ENCODE data around the gene MAP2K7.

Gene MAP2K7

DNA sequence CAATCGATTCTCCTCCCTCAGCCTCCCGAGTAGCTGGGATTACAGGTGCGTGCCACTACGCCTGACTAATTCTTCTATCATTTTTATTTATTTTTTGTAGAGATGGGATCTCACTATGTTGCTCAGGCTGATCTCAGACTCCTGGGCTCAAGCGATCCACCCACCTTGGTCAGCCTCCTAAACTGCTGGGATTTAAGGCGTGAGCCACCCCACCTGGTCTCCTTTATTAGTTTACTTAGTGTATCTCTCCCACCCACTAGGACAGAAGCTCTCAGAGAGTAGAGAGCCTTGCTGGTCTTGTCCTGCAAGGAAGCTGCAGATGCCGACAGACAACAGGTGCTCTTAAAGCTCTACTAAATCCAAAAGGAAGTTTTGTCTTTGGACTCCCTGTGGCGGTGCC lies 17.9 kb upstream of the MAP2K7 start:
- DNase-seq = no peak

DNA sequence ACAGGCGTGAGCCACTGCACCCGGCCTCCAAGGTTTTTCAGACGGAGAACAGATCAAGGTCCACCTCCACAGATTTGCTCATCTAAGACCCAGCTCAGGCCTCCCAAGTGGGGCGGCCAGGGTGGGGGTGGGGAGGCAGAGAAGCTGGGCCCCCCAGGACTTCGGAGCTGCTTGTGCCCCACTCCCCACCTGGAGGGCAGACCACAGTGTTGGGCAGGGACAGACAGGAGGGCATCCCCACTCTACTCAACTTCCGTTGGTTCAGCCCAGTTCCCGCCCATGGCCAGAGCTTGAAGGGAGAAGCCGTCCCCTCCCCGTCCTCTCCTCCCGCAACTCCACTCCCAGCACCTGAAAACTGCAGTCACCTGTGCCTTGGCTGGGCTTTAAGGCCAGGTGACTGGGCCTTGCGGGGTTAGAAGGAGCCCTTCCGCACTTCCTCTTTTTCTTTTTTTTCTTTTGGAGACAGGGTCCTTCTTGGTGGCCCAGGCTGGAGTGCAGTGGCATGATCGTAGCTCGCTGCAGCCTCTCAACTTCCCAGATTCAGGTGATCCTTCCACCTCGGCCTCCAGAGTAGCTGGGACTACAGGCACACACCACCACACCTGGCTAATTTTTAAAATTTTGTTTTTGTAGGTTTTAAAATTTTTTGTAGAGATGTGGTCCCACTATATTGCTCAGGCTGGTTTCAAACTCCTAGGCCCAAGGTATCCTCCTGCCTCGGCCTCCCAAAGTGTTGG lies 16.1 kb upstream of the MAP2K7 start:
- no peak for DNase-seq

DNA sequence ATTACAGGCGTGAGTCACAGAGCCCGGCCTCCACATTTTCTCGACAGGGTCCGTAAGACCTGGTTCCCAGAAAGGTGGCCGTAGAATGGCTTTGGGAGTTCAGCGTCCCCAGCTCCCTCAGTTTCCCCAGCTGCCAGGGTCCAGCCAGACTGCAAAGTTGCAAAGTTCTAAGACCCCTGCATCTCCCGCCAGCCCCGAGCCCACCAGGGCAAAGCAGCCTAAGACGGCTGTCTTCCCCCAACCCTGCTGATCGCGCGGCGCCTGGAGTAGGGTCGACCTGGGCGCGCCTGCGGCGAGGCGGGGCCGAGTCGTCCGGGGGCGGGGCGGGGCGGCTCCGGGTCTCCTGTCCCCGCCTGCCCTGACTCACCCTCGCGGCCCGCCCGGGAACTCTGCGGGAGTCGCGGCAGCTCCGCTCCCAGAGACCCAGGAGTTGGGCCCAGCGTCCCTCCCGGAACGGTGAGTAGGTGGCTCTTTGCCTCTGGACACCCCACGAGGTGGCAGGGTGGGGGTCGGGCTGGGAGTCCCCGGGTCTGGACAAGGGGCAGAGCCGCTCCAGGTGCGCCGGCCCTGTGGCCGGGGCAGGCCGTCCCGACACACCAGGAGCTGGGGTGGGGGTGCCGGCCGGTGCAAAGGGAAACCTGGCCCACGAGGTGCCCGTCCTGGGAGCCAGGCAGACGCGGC lies 15.4 kb upstream of the MAP2K7 start, which contains the start of gene LRRC8E:
Gene LRRC8E (plus strand): TSS at position 366 of the 681 bp plus-strand sequence. CDS start 7,094 bp downstream, outside the sequence.
- DNase-seq = peak; percentile 85

DNA sequence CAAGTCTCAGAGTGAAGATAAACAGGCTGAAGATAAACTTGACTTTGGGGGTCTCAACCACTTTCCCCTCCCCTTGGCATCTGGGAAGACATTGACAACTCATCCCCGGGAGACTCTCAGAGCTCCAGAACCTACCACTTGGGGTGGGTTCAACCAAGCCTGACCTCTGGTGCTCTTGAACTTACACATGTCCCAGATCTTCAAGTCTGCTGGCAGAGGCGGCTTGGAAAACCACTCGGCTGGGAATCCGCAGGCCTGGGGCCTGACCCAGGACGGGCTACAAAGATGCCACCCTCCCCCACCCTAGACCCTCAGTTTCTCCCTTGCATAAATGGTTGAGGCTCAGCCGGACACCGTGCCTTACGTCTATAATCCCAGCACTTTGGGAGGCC lies 14.9 kb upstream of the MAP2K7 start:
- DNase-seq = no peak

DNA sequence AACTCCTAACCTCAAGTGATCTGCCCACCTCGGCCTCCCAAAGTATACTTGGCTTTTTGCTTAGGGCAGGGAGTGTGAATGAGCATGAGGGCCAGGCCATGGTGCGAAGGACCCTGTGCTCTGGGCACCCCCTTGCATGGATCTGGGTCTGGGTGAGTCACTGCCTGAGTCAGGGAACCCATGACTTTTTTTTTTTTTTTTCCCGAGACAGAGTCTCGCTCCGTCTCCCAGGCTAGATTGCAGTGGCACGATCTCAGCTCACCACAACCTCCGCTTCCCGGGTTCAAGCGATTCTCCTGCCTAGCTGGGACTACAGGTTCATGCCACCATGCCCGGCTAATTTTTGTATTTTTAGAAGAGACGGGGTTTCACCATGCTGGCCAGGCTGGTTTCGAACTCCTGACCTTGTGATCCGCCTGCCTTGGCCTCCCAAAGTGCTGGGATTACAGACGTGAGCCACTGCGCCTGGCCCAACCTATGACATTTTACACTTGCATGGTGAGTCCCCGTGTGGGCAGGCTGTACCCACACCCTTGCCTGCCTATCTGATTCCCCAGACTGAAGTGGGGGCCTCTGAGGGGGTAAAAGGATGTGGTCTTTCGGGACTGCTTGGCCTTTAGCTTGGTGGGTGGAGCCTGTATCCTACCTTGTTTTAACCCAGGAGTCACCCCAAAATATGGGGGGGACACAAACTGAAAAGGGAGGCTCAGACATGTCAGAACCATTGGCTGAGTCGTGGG lies 10.1 kb upstream of the MAP2K7 start:
- DNase-seq = peak; percentile 50

DNA sequence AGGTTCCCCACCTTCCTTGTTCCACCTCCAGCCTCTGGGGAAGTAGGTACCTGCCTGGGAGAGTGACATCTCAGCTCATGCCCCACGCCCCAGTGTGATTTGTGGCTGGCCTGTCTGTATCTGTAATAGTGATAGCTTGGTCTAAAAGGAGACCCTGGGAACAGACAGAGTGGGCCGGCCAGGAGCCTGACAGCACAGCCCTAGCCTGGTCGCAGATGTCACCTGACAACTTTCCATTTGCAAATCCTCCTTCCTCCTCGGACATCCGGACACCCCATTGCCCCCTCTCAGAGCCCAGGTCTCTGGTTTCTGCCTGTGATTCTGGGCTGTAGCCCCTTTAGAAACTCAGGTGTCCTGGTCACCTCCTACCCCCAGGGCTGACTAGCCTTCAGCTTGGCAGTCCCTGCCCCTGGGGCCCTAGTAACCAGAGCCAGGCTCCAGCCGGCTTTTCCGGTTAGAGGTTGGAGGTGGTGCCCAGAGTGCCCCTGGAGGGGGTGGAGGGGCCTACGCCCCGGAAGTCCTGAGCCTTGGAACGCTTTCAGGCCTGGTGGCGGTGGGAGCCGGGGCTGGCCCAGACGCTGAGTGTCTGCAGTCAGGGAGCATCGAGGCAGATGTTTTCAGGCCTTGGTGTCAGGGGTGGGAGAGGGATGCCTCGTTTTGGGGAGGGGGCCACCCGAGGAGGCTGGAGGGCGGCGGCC lies 8.9 kb upstream of the MAP2K7 start:
- no peak for DNase-seq

DNA sequence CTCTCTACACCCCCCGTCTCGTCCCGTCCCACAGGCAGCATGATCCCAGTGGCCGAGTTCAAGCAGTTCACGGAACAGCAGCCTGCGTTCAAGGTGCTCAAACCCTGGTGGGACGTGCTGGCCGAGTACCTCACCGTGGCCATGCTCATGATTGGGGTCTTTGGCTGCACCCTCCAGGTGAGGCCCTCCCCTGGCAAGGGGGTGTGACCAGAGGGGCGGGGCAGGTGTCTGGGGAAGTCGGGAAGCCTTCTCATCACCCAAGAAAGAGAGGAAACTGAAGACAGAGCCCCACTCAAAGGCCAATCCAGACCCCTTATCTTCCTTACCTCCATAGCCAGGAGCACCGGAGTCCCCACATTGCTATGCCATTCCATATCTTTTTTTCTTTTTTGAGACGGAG lies 8.1 kb upstream of the MAP2K7 start:
- DNase-seq = no peak

DNA sequence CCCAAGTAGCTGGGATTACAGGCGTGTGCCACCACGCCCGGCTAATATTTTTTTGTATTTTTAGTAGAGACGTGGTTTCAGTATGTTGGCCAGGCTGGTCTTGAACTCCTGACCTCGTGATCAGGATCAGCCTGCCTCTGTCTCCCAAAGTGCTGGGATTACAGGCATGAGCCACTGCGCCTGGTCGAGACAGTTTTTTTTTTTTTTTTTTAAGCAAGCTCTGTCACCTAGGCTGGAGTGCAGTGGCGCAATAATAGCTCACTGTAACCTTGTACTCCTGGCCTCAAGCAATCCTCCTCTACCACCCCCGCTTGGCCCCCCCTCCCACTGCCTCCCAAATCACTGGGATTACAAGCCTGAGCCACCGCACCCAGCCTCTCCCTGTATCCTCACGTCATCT lies 6.4 kb upstream of the MAP2K7 start:
- DNase-seq = no peak

DNA sequence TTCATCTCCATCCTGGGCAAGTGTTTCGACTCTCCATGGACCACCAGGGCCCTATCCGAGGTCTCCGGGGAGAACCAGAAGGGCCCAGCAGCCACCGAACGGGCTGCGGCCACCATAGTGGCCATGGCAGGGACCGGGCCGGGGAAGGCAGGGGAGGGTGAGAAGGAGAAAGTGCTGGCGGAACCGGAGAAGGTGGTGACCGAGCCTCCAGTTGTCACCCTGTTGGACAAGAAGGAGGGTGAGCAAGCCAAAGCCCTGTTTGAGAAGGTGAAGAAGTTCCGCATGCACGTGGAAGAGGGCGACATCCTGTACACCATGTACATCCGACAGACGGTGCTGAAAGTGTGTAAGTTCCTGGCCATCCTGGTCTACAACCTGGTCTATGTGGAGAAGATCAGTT lies 4.7 kb upstream of the MAP2K7 start:
- no peak for DNase-seq

DNA sequence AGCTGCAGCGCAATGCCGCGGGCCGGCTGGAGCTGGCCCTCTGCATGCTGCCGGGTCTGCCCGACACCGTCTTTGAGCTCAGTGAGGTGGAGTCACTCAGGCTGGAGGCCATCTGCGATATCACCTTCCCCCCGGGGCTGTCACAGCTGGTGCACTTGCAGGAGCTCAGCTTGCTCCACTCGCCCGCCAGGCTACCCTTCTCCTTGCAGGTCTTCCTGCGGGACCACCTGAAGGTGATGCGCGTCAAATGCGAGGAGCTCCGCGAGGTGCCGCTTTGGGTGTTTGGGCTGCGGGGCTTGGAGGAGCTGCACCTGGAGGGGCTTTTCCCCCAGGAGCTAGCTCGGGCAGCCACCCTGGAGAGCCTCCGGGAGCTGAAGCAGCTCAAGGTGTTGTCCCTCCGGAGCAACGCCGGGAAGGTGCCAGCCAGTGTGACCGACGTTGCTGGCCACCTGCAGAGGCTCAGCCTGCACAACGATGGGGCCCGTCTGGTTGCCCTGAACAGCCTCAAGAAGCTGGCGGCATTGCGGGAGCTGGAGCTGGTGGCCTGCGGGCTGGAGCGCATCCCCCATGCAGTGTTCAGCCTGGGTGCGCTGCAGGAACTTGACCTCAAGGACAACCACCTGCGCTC lies 3.8 kb upstream of the MAP2K7 start:
- DNase-seq = no peak

DNA sequence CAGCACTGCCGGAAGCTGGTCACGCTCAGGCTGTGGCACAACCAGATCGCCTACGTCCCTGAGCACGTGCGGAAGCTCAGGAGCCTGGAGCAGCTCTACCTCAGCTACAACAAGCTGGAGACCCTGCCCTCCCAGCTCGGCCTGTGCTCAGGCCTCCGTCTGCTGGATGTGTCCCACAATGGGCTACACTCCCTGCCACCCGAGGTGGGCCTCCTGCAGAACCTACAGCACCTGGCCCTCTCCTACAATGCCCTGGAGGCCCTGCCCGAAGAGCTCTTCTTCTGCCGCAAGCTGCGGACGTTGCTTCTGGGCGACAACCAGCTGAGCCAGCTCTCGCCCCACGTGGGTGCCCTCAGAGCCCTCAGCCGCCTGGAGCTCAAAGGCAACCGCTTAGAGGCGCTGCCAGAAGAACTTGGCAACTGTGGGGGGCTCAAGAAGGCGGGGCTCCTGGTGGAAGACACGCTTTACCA lies 3.2 kb upstream of the MAP2K7 start:
- DNase-seq = no peak

DNA sequence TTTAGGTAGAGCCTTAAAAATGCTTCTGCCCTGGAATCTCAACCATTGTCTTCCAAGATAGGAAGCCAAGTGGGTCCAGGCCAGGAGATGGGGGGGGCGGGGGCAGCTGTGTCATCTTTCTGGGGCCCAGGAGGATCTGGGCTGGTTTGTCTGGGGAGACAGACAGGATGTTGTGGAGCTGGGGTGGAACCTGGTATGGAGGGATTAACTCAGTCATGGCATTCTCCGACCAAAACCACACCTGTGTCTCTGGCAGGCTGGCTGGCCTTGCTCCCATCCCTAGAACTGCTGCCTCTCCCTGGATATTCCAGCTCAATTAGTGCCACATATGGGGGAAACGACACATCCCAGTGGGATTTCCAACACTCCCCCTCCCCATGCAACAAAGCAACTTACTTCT lies 2.7 kb upstream of the MAP2K7 start:
- no peak for DNase-seq

DNA sequence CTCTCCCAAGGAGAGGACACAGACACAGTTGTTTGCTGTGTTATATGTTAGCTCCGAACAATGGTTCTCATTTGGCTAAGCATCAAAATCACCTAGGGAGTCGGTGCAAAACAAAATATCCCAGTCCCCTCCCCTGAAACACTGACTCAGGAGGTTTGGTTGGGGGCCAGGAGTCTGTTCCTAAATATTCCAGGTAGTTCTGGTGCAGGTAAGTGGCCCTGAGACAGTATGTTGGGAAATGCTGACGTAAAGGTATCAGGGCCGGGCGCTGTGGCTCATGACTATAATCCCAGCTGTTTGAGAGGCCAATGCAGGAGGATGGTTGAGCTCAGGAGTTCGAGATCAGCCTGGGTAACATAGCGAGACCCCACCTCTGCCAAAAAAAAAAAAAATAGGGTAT lies 2.3 kb upstream of the MAP2K7 start:
- no peak for DNase-seq

DNA sequence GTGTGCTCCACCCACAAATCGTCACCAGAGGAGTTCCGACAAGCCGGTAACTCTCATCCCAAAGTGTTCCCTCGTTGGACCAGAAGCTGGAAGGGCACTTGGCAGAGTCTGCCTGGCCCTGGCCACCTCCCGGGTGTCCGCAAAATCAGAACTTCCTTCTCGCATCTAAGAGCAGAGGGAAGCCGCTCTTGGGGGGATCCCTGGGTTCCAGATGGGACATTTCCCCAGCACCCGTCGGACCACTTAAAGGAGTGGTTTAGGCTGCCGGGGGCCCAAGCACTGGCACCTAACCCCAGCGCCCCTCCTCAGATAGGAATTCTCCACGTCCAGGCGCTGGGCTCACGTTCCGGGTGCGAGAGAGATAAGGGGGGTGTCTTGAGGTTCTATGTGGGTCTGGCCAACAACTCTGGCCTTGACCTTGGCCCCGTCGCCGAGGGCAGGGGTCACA lies 857 bp upstream of the MAP2K7 start:
- DNase-seq = no peak

DNA sequence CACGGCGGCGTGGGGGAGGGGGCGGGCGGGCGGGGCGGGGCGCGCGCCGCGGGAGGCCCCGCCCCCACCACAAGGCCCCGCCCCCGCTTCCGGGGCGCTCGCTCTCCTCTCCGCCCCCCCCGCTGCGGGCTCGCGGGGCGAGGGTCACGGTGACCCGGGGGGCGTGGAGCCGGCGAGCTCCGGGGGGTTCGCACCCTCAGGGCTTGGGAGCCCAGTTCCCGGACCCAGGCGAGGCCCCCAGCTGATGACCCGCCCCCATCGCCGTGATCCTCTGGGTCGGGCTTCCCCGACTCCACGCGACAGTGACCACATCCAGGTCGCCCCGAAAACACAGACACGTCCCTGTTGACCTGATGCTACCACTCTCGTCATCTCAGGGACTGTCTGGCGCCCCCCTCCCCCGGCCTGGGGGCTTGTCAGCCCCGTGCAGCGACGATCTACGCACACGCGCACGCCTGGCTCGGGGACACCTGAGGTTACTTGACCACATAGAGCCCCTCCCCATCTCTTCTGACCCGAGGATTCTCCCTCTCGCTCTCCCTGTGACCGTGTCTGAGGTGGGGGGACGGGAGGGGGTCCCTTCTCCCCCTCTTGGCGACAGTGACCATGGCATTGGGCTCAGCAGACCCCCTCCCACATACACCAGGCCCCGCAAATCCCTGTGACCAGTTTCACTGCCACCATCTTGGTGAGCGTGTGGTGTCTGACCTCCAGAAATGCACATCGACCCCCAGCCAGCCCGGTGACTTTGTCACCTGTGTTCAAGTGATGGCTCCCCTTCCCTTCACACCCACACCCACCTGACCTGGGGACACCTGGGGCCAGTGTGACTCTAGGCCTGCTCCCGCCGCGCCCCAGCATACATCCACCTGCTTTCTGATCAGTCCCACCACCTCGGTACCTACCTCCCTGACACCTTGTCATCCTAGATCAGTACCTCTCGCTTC lies 670 bp downstream of the MAP2K7 start:
- peak; percentile 27 for DNase-seq

DNA sequence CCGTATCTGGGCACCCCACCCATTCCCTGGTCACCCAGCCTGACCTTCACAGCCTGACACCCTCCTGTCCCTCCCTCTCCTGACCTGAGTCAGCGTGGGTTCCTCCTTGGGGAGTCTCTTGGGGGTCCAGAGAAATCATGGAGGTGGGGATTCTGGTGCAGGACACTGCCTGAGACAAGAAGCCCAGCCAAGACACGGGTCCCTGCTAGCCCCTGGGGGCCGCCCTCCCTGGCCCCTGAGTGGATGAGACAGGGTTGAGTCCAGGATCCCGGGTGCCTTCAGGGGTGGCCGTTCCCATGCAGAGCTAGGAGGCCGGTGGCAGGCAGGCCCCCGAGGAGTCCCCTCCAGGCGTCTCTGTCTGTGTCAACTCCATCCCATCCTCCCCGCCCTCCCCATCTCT lies 1.6 kb downstream of the MAP2K7 start:
- DNase-seq = no peak

DNA sequence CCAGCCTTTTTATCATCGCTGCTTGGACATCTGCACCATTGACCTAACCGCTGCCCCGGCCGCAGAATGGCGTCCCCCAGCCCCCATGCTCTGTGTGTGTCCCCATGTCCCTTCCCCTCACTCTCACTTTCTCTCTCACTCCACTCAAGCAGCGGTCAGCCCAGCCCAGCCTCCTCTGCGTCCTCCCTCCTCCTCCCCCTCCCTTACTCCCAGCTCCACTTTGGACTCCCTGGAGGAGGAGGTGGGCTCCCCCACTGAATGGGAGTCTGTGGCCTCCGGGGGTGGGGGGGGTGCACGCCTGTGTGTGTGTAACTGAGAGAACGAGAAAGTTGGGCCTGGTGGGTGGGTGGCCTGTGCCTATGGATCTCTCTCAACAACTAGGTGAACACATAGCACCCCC lies 2.2 kb downstream of the MAP2K7 start:
- no peak for DNase-seq

DNA sequence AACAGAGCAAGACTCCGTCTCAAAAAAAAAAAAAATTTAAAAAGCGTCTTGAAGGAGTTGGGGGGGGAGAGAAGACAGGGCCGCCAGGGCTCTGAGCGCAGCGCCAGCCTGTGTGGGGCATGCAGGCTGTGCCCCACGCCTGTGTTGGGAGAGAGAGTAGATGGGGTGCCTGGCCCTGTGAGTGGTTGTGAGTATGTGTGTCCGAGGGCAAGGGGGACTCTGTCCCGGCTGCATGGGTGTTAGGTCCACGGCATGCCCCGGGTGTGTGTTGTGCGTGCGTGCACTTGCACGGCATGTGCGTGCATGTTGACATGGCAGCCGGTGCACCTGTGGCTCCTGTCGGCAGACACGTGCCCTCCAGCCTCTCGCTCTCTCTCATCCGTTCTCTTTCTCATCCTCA lies 3.4 kb downstream of the MAP2K7 start:
- no peak for DNase-seq

DNA sequence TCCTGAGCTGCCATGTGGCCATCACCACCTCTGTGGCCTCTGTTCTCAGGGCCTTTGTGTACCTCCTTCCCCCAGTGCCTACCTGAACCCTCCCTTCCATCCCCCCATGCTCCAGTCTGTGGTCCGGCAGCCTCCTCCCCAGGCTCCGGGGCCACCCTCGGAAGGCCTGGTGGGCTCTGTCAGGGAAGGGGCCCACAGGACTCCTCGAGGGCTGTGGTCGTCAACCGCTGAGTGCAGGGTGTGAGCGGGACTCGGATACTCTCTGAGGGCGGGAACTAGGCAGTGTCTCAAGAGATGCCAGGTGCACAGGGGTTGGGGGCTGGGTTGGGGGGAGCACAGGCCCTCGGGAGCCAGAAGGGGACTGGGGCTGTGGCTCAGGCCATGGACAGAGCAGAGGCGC lies 3.9 kb downstream of the MAP2K7 start:
- no peak for DNase-seq

DNA sequence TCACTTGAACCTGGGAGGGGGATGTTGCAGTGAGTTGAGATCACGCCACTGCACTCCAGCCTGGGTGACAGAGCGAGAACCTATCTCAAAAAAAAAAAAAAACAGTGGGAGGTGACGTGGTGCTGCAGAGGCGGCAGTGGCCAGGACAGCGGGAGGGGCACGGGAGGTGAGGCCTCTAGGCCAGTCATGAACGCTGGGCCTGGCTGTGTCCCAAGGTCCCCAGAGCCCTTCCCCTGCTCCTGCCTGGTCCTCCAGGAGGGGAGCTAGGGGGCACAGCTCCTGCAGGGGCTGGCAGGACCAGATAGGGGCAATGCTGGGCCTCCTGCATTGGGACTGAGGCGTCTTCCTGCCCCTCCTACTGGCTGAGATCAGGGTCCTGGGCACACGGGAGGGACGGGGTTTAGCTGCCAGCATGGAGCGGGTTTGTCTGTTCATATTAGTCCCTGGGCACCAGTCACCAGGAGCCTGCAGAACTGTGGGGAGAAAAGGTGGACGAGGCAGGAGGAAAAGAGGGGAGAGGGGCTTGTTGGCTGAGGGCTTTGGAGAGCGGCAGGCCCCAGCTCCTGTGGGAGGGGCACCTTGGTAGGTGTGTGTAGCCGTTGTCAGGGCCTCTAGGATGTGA lies 4.5 kb downstream of the MAP2K7 start:
- no peak for DNase-seq
